NCI-H526 (cell line): ENCODE results near the gene CD300LF.

Experiments
- DNase-seq, 2 experiments: peaks; one replicate each; lab custom pipeline; 2025; lab: John Stamatoyannopoulos, UW

The CD300LF gene

DNA sequence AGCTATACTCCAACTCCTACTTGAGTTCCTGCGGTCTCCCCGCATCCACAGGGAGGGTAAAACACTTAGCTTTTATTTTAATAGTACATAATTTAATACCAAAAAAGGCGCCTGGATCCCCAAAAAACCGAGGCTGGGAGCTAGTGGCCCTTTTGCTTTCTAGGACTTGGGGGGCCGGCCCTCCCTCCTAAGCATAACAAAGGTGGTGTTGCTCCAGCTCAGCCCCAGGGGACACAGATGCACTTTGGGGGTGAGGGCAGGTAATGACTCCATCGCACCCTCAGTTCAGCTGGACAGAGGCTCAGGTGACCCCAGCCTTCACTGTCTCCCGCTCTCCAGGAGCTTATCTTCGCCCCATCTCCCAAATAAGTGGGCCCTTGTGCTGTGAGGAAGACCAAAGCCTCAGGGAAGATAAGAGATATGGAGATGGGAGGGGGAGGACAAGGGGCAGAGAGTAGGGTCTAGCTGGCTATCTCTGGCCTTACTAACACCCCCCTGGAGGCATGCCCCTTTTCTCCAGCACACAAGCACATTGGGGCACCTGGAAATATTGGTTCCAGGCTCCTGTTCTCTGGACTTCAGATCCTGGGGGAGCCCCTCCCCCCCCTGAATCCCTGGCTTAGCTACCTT lies 32.9 kb upstream of the CD300LF start:
- no peak for DNase-seq

DNA sequence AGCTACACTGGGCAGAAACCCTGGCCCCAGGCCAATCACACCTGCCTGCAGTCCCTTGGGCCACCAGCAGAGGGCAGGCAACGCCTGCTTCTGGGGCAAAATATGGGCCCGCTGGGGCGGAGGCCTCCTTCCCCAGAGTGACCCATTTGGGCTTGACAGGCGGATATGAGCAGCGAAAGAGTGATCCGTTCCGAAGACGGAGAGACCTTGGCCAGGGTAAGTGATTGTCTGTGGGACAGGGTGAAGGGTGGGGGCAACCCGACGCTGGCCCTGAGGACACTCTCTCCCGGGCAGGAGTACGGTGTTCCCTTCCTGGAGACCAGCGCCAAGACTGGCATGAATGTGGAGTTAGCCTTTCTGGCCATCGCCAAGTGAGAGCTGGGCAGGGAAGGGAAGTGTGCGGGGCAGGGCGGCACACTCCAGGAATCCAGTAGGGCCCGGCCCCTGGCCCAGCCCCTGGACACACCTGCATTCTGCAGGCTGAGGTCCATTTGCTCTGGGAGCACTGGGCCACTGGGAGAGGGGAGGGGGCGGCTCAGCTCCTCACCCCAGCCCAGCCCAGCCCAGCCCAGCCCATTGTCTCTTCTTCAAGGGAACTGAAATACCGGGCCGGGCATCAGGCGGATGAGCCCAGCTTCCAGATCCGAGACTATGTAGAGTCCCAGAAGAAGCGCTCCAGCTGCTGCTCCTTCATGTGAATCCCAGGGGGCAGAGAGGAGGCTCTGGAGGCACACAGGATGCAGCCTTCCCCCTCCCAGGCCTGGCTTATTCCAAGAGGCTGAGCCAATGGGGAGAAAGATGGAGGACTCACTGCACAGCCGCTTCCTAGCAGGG lies 32.2 kb upstream of the CD300LF start:
- DNase-seq, result peak; percentile 19 to 79

DNA sequence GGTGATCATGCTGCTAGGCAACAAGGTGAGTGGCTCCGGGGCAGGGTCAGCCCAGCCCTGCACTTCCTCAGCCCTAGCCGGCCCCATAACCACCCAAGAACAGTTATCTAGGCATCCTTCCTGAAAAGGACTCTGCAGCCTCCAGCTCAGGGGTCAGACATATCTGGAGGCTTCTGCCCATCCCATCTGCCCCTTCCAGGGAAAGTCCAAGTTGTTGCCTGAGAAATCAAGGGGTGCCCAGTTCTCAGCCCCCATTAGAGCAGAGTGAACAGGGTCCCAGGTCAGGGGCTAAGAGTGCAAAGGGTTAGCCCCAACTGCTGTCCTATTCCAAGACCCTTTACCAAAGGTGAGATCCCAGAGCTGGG lies 31.6 kb upstream of the CD300LF start:
- DNase-seq, result no peak

DNA sequence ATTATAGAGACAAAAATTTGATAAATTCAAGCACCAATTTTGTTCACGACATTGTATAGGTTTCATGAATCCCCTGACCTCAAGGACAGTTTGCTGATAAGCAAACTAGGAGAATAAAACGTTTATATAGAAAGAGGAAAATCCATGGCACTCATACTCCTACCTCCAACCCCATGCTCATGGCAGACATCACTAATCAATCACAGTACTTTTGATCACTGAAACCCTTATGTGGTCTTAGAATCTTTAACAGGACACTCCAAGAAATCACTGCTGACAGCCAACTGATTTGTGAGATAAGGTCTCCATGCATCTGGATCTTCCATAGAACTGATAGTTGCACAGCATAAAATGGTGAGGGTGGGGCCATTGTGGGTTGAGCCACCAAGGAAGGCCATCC lies 31.0 kb upstream of the CD300LF start:
- no peak for DNase-seq

DNA sequence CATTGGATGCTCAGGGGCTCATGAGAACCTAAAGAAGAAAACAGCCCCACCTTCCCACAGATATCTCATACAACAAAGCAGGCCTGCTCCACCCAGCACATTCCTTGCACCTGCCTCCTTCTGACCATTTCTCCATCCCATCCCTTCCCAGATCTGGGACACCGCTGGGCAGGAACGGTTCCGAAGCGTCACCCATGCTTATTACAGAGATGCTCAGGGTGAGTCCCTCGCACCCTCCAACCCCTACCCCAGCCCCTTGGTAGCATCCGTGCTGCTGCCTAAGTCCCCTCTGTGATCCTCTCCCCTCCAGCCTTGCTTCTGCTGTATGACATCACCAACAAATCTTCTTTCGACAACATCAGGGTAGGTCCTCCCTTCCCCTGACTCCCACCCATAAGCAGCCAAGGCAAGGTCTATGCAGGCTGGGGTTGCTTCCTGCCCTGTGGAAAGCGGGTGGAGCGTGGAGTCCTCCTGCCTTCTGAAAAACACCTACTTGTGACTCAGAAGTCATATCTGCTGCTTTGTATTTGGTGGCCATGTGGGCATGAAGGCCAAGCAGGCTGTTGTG lies 30.3 kb upstream of the CD300LF start:
- no peak for DNase-seq

DNA sequence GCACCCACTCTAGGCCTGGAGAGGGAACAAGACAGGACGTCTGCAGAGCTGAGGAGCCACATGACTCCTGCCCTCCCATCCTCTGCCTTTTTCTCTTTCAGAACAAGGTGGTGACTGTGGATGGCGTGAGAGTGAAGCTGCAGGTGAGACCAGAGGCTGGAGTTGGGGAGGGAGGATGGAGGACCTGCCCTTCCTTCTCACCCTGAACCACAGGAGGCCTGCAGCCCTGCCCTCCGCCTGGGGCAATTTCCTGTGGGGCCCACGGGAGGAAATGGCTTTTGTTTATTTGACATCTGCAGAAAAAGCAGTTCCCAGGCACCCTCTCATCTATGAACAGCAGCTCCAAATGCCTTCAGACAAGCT lies 29.4 kb upstream of the CD300LF start:
- DNase-seq, result no peak

DNA sequence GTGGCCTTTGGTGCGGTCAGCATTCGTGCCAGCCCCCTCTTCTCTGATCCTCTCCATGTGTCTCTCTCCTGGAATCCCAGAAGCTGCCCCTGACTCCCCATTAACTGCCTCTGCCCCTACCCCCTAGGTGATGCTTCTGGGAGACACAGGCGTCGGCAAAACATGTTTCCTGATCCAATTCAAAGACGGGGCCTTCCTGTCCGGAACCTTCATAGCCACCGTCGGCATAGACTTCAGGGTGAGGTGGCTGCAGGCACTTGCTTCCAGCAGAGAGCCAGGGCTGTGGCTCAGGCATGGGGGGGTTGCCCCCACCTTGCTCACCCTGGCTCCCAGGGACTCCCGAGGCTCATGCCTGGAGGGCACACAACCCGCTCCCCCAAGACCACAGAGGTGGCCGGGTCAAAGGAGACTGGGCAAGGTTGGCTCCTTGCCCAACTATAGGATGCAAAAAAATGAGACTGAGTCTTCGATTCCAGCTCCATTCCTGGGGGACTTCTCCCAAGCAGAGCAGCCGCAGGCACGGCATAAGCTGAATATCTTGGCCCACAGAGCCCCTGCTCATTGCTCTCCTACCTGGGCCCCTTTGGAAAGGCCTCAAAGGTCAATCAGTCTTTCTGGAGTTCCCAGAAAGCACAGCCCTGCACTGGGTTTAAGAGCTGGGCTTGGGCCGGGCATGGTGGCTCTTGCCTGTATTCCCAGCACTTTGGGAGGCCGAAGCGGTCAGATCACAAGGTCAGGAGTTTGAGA lies 28.1 kb upstream of the CD300LF start:
- DNase-seq, result no peak

DNA sequence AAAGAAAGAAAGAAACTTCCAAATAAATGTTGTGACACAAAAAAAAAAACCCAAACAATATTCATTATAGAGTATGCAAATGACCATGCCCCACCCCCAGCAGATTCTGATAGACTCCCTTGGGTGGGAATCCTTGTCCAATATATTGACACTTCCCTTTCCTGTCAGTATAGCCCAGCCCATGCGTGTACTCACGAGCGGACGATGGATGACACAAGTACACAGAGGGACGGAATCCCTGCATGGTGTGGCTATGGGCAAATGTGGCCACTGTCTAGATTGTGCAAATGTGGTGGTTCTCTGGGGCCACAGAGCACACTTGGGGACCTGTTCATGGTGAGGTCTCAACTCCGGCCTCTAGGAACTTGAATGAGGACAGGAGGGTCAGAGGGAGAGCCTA lies 27.4 kb upstream of the CD300LF start:
- no peak for DNase-seq

DNA sequence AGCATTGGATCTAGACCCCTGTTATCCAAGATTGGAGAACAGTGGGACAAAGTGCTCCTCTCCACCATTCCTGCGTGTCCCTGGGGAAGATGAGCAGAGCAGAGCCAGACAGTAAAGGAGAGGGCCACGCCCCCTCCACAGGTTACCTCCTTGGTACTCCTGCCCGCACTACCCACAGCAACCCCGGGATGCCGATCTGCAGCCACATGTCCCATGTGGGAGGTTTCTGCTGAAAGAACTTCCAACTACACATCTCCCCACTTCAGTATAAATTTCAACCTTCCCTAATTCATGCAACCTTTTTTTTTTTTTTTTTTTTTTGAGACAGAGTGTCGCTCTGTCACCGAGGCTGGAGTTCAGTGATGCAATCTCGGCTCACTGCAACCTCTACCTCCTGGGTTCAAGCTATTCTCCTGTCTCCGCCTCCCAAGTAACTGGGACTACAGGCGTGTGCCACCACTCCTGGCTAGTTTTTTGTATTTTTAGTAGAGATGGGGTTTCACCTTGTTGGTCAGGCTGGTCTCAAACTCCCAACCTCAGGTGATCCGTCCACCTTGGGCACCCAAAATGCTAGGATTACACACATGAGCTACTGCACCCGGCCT lies 26.6 kb upstream of the CD300LF start:
- no peak for DNase-seq

DNA sequence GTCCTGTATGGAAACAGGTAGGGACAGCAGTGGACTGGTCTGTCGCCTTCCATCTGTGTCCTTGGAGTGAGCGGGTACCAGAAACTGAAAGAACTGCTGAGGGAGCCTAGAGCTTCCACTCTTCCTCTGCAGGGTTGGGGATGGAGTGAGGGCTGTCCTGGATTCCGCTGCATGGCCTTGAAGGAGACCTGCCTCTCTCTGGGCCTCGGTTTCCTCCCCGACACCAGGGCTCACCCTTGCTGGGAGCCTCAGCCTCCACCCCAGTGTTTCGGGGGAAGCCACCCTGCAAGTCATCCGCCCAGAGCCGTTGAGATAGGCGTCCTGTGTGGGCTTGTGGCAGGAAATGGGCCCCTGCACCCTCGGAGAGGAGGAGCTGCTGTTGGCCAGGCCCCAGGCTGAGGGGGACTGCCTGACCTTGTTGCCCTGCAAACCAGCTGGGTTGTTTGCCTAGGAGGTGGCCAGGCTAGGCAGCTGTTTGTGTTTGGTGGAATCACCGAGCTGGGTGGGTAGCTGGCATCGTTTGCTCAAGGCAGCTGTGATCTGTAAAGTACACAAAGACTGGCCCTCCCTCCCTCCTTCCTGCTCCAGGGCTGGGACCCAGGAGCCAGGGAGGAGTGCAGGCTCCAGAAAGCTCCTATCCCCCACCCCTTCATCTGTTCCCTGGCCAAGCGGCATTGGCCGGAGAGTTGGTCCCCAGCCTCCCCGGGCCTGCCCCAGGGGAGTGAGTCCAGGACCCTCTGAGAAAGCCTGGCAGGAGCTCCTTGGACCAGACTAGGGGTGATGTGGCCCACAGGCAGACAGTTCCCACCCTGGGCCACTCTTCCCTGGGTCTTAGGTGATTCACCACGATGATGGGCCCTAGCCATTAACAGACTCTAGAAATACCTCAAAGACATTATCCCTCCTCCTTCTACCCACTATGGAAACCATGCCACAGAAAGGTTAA lies 25.6 kb upstream of the CD300LF start:
- no peak for DNase-seq

DNA sequence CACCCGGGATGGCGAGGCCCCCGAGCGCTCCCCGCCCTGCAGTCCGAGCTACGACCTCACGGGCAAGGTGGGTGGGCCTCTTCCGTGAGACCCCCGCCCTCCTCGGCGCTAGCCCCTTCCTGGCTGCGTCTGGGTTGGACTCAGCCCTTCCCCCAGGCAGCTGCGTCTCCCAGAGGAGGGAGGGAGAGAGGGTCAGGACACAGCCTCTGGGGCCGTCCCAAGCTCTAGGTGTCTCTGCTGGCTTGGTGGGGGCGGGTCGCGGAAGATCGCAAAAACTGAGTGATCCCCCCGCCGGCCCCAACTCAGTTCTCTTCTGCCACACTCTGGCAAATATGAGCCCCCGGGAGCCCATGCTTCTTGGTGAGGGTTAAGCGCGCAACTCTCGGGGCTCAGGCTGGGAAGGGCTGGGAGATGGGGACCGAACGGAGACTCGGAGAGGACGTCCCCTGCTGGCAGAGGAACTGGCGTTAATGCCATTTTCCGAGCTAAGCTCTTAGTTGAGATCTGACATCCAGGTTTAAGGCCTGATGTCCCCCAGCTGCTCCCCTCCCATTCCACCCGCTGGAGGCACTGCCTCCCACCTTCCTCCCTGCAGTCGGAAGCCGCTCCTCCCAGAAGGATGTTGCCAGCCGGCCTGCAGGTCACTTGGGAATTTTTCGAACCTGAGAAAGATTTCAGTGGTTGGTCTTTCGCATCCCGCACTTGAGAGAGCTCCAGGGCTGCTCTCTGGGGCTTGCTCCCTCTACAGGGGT lies 24.8 kb upstream of the CD300LF start:
- peak in 1 of 2 experiments; percentile 78 for DNase-seq

DNA sequence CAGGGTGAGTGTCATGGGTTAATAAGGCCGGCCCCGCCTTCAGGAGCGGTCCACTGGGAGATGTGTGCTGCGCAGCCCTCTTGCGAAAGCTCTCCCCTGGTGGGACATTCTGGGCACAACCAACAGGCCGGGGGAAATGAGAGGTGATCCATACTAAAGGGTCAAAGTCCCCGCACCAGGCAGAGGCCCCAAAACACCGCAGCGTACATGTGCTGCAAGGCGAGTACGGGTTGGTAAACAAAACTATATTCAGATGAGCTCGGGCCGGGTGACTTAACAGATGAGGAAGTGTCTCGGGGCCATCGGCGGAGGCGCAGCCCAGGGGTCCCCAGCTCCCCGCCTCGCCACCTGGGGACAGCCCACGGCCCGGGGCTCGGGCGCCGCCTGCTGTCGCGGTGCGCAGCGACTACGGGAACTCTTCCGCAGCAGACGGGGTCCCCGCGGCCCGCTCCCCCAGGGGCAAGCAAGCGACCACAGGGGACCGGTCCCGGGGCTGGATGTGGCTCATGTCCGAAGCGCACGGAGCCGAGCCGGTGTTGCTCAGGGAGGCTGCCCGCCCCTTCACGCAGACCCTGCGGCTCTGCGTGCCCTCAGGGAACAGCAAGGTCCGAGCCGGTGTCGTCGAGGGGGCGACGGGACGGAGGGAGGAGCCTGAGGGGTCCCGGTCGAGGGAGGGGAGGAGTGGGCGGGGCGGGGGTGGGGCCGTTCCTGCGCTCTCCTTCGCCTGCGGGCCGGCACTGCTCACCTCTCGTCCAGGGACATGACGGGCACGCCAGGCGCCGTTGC lies 24.0 kb upstream of the CD300LF start, which contains the start of gene RAB37:
Gene RAB37, plus strand, starts transcription at position 744 of the 786 bp plus-strand sequence. Its CDS starts 17 bp downstream, at position 761.
- peak; percentile 90 to 97 for DNase-seq

DNA sequence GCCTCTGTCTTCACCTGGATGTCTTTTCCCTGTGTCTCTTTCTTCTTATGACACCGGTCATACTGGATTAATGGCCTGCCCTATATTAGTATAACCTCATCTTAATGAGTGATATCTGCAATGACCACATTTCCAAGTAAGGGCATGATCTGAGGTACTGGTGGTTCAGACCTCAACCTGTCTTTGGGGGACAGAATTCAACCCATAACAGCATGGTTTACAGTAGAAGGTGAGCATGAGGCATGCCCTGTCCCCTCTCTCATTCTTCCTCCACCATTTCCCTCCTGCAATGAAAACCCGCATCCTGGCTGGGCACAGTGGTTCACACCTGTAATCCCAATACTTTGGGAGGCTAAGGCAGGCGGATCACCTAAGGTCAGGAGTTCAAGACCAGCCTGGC lies 21.5 kb upstream of the CD300LF start:
- DNase-seq, result no peak

DNA sequence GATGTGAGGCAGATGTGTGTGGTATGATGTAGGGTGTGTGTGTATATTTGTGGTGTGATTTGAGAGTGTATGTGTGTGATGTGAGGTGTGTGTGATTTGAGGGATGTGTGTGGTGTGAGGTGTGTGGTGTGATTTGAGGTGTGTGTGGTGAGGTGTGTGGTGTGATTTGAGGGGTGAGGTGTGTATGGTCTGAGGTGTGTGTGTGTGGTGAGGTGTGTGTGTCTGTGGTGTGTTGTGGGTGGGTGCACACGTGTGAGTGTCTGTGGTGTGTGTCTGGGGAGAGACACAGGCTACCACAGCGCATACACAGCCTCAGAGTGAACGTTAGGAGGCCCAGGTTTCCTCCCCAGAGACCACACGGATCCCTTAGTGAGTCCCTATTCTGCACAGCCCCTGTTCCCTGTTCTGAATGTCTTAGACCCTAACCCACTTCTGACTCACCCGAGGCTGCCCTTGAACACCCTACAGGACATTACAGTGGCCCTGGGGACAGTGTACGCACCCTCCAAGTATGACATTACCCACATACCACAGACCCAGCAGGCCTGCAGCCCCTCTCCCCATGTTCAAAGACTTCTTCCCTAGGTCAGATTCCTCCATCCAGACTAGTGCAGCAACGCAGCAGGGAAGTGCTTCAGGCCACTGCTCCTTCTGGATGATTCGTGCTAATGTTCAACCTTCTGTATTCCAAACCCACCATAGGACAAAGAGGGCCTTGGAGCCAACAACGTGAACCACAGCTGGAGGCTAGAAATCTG lies 20.8 kb upstream of the CD300LF start:
- DNase-seq, result no peak

DNA sequence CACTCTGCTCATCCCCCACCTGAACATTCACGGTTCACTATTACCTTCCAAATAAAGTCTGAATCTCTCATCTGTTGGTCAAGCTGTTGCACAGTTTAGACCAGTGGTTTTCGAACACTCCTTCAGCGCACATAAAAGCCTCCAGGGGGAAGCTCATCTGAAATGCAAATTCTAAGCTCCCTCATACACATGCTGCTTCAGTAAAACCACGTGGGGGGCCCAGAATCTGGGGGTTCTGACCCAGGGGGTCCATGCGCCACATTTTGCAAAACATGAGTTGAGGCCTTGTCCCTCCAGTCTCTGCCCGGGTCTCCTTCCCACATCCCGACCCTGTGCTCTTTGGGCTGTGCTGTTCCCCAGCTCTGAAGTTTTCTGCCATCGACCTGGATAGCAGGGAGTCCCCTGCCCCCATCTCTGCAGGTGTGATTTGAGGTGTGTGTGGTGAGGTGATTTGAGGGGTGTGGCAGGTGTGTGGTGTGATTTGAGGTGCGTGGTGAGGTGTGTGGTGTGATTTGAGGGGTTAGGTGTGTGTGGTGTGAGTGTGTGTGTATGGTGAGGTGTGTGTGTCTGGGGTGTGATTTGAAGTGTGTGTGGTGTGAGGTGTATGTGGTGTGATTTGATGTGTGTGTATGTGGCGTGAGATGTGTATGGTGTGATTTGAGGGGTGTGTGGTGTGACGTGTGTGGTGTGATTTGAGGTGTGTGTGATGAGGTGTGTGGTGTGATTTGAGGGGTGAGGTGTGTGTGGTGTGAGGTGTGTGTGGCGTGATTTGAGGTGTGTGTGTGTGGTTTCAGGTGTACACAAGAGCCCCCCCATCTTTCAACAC lies 19.5 kb upstream of the CD300LF start:
- DNase-seq, result no peak

DNA sequence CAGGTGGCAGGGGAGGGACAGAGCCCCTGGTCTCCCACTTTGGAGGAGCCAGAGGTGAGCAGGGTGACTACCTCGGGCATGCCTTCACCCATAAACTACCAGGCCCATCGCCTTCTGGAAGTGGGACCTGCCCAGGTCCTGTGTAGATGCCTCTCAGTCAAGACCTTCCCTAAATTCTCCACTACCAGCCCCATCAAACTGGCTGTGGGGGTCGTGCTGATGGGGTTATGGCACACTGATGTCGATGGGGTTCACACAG lies 18.6 kb upstream of the CD300LF start:
- no peak for DNase-seq

DNA sequence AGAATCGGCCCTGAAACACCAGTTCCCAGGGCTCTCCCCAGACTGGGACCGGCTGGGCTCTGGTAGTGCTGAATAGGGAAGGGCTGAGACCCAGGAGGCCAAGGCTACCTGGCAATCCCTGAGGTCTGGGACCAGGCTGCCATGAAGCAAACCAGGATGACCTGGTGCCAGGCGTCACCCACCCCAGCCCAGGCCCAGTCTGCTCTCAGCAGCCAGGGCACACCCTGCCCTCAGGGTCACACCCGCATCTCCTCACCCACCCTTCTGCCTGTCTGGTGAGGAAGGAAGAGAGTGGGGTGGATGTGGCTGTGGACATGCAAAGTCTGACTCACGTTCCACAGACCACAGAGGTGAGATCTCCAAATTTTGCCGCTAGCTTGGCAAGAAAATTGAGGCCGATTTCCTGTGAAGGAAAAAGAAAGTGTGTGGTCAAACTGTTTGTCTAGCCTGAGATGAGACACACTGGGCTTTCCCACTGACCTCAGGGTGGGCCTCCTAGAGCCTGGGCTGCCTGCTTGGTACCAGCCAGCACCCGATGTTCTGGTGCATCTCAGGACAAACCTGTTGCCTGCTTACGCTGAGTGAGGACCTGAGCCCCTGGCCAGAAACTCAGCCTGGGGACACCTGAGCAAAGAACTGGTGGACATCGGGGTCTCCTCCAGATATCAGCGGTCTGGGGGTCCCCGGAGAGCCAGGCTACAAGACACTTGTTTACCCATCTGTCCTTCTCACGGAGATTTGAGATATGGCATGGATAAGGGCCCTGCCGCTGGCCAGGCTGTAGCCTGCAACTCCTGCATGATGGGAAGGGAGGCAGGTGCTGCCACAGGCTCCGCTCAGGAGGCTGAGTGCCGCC lies 18.0 kb upstream of the CD300LF start:
- no peak for DNase-seq
